ENCODE measurements around the gene TSPAN18.

The TSPAN18 gene

DNA sequence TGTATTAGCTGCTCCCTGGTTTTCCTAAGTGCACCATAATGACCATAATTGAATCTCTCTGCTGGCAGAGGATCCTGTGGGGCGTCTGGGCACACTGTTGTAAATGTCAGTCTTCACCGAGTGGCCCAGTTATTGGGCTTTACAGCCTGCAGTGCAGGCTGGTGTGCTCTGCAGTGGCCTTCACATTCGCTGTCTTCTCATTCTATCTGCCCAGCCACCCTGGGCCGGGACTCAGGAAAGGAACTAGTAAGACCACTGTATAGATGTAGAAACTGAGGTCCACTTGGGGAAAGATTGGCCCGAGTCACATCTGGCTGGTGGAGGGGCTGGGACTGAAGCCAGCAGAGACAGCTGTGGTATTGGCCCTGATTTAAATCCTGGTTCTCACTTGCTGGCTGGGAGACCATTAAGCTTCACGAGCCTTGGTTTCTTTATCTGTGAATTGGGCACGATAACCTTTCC lies 49.3 kb downstream of the TSPAN18 start:
- no peak overlapping the region for H3K4me3 Mint-ChIP-seq
- no peaks in the 10 kb centered on the region for H3K9me3 Mint-ChIP-seq
- H3K4me1 Mint-ChIP-seq: peaks cover 66% of the 10 kb centered on the region
- TF ChIP-seq, protein P1, sequence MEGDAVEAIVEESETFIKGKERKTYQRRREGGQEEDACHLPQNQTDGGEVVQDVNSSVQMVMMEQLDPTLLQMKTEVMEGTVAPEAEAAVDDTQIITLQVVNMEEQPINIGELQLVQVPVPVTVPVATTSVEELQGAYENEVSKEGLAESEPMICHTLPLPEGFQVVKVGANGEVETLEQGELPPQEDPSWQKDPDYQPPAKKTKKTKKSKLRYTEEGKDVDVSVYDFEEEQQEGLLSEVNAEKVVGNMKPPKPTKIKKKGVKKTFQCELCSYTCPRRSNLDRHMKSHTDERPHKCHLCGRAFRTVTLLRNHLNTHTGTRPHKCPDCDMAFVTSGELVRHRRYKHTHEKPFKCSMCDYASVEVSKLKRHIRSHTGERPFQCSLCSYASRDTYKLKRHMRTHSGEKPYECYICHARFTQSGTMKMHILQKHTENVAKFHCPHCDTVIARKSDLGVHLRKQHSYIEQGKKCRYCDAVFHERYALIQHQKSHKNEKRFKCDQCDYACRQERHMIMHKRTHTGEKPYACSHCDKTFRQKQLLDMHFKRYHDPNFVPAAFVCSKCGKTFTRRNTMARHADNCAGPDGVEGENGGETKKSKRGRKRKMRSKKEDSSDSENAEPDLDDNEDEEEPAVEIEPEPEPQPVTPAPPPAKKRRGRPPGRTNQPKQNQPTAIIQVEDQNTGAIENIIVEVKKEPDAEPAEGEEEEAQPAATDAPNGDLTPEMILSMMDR (IDR thresholded peaks at IDR 0.05): no peak
- no peak for DNase-seq
- no peaks in the 10 kb centered on the region for H3K36me3 Mint-ChIP-seq (ENCODE audit: low read depth)
- H3K27me3 Mint-ChIP-seq (ENCODE audit: low read depth, poor library complexity): no peaks in the 10 kb centered on the region
- no peak overlapping the region for H3K27ac Mint-ChIP-seq

DNA sequence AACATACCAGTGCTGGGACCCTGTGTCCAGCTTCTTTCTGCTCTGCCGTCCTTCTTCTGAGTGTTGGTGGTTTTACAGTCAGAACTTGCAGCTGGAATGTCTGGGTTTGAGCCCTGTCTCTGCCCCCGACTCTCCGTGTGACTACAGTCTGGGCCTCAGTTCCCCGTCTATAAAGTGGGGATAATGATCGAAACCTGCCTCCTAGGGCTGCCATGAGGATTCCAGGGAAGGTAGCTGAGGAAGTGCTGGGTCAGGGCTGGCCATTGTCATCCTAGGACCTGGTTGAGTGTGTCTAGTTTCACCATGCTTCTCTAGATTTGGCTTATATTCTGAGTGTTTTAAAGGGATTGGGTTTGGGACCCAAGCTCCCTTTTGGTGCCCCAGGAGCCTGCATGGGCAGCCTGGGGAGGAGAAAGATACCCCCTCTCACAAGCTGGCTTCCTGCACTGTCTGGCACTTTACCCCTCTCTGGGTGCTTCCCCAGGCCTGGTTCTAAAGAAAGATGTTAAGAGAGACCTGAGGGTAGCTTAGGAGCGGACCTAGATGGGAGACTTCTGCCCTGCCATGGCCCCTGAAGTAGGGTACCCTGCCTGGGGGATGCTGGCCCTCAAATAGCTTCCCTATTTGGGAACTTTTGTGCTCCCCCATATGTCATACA lies 49.9 kb downstream of the TSPAN18 start:
- no peaks in the 10 kb centered on the region for H3K27me3 Mint-ChIP-seq (ENCODE audit: low read depth, poor library complexity)
- H3K9me3 Mint-ChIP-seq: no peaks in the 10 kb centered on the region
- H3K4me3 Mint-ChIP-seq: no peak overlapping the region
- no peaks in the 10 kb centered on the region for H3K36me3 Mint-ChIP-seq (ENCODE audit: low read depth)
- no peak for DNase-seq
- H3K4me1 Mint-ChIP-seq: peaks cover 72% of the 10 kb centered on the region
- TF ChIP-seq, protein P1 (IDR thresholded peaks at IDR 0.05): no peak
- H3K27ac Mint-ChIP-seq: no peak overlapping the region

DNA sequence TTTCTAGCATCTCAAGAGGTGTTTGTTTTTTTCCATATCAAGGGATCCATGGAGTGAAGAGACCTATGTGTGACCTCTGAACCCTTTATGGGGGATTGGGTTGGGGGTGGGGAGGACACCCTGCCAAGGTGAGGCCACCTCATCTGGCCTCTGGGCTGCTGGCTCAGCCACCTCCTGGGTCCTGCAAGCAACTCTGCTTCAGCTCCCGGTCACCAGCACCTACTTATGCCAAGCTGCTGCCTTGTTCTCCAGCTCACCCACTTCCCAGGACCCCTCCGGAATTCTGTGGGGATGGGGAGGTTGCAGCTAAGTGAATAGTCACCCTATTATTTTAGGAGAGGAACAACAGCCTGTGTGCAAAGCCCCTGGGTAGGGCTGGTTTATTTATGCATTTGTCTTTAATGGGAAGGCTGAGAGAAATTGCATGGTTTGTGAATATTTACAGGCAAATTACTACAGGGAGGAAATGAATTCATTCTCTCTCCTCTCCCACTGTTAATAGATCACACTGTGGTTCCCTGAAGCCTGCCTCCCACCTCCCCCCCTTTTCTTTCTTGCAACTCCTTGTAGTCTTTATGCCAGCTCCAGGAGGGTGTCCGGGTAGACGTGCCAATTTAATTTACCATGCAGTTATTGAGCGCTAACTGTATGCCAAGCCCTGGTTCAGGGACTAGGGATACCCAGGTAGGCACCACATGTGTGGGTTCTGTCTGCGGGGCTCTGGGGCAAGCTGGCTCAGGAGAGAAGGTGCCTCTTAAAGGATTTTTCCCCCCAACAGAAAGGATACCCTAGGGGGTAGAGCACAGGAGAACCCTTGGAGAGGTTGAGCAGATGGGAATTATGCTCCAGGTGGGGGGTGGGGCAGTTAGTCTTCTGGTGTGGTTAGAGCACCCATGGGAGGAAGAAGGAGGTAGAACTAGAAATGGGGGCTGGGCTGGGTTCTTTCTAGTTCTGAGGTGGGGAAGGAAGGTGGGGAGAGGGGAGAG lies 50.7 kb downstream of the TSPAN18 start:
- TF ChIP-seq, protein P1 (IDR thresholded peaks at IDR 0.05): no peak
- no peak for DNase-seq
- Mint-ChIP-seq H3K36me3 (ENCODE audit: low read depth) (no peaks in the 10 kb centered on the region), H3K27ac (no peak overlapping the region), H3K27me3 (ENCODE audit: low read depth, poor library complexity) (no peaks in the 10 kb centered on the region), H3K4me1 (peaks cover 75% of the 10 kb centered on the region), H3K4me3 (no peak overlapping the region), H3K9me3 (no peaks in the 10 kb centered on the region)

DNA sequence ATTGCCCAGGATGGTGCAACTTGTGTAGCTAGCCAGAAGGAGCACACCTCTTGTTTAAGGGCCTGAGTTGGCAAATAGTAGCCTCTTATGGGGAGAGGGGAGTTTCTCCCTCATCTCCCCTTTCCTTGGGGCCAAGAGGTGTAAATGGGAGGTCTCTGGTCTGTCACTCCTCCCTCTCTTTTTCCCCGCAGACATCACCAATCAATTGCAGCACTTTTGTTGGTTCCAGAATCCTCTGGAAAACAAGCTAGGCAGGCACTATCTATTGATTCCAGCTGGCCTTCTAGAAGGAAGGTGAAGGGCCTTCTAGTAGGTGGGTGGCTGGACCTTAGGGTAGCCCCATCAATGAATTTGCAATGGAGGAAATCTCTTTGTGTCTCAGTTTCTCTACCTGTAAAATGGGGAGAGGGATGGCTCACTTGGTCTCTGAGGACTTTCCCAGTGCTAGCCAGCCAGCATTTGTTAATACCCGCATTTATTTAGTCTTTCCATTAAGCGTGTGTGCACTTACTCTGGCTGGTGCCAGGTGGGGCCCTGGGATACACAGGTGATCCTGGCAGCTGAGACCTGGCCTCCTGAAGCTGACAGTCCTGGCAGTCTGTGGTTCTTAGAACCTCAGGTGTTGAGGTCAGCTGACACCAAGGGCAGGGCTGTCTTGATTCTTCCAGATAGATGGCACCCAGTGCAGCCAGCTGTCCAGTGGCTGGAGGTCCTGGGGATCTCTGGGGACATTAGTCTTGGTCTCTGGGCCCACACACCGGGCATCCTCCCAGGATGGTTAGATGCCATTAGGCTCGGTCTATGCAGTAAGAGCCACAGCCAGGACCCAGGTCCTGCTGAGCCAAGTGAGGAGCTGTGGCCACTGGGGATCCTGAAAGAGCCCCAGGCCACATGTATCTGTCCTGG lies 51.7 kb downstream of the TSPAN18 start:
- H3K27me3 Mint-ChIP-seq (ENCODE audit: low read depth, poor library complexity): no peaks in the 10 kb centered on the region
- H3K36me3 Mint-ChIP-seq (ENCODE audit: low read depth): no peaks in the 10 kb centered on the region
- peaks cover 80% of the 10 kb centered on the region for H3K4me1 Mint-ChIP-seq
- no peak overlapping the region for H3K27ac Mint-ChIP-seq
- no peak overlapping the region for H3K4me3 Mint-ChIP-seq
- H3K9me3 Mint-ChIP-seq: no peaks in the 10 kb centered on the region
- DNase-seq: no peak
- TF ChIP-seq, protein P1 (IDR thresholded peaks at IDR 0.05): no peak

DNA sequence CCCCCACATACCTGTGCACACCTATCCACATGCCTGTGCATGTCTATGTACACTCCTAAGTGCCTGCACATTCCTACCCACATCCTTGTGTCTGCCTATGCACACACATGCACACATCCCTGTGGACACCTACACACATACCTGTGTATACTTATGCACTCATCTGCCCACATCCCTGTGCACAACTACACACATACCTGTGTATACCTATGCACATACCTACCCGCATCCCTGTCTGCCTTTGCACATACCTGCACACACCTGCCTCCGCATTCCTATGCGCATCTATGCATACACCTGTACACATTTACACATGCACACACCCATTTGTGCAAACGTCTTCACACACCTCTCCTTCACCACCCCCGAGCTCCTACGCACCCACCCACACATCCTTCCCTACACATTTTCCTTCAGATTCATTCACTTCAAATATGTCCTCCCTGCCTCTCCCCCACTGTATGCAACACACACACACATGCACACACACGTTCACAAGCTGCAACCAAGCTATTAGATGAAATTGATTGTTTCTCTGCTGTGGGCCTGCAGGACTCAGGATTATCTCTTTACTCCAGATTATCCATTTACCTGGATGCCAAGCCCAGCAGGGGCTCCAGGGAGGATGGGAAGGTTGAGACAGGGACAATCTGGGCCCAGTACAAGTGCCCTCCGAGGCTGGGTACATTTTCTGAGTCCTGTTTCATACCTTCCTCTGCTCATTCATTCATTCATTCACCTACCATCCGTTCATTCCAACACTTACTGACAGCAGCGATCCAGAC lies 53.2 kb downstream of the TSPAN18 start:
- TF ChIP-seq, protein P1 (IDR thresholded peaks at IDR 0.05): no peak
- Mint-ChIP-seq H3K36me3 (ENCODE audit: low read depth) (no peaks in the 10 kb centered on the region), H3K27ac (no peak overlapping the region), H3K27me3 (ENCODE audit: low read depth, poor library complexity) (no peaks in the 10 kb centered on the region), H3K4me1 (peaks cover 80% of the 10 kb centered on the region), H3K9me3 (no peaks in the 10 kb centered on the region), H3K4me3 (no peak overlapping the region)
- no peak for DNase-seq

Data from nephron progenitor cell (in vitro differentiated cells).